ENCODE measurements around the gene SAMD11. TPM values are rescaled to one million over a fixed set of nuclear protein-coding genes. Genes with fewer than 3 reads are reported as not detected.
A peak's percentile ranks its signal among the peaks of the same experiment; 100 is the strongest.
"Not testable (repeated sequence)": the region's sequence is repeated elsewhere in the genome, so short reads cannot be mapped to it uniquely, and the experiment has no call there.

SAMD11 gene
- total RNA-seq, 2 donors from 2014 or later = 3.0 to 4.2 TPM

DNA sequence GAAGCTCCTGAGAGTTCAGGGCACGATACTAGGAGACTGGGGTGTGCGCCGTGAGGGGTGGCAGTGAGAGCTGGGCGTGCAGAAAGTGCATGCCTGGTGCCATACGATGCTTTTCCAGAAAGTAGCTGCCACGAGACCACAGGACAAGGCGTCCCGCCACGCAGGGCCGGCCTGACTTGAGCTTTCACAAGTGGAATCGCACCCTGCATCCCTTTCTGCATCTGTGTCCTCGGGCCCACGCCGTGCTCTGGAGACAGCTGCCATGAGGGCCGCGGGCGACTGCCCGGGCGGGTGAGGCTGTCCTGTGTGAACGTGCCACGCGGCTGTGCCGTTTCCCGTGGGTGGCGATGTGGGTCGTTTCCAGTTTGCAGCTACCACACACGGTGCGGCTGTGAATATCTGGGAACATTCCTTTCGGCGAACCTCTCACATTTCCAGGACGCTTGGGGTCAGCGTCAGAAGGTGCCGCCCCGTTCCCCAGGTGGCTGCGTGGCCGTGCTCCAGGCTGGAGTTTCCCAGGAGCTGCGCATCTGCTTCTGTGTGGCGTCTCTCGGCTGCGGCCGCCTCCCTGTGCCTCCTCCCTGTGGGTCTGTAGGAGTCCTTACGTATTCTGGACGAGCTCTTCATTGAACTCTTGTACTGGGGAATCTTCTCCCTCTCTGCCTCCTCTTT, 59.2 kb downstream of the SAMD11 start:
- intact Hi-C loops (cut with DNase I) = loop anchor here (5.0 to 10.0 kb wide), 2 partner anchors 79 to 312 kb away; no protein-coding TSS in a partner anchor
- H3K36me3 ChIP-seq = no peaks in the 10 kb centered on the region
- no peak overlapping the region for H3K4me3 ChIP-seq
- no peak for DNase-seq
- H3K4me1 ChIP-seq = no peaks in the 10 kb centered on the region
- TF ChIP-seq, protein P1, sequence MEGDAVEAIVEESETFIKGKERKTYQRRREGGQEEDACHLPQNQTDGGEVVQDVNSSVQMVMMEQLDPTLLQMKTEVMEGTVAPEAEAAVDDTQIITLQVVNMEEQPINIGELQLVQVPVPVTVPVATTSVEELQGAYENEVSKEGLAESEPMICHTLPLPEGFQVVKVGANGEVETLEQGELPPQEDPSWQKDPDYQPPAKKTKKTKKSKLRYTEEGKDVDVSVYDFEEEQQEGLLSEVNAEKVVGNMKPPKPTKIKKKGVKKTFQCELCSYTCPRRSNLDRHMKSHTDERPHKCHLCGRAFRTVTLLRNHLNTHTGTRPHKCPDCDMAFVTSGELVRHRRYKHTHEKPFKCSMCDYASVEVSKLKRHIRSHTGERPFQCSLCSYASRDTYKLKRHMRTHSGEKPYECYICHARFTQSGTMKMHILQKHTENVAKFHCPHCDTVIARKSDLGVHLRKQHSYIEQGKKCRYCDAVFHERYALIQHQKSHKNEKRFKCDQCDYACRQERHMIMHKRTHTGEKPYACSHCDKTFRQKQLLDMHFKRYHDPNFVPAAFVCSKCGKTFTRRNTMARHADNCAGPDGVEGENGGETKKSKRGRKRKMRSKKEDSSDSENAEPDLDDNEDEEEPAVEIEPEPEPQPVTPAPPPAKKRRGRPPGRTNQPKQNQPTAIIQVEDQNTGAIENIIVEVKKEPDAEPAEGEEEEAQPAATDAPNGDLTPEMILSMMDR (IDR thresholded peaks at IDR 0.05) = no peak
- peaks cover 7% of the 10 kb centered on the region for H3K27me3 ChIP-seq
- no peak overlapping the region for H3K9ac ChIP-seq (ENCODE audit: low read depth in 2 of 2, low read length in 2 of 2)
- H3K9me3 ChIP-seq = no peaks in the 10 kb centered on the region
- no peak overlapping the region for H3K27ac ChIP-seq

GRCh38 chr1:983798-984475, 60.2 kb downstream of the SAMD11 start:
- Histone ChIP-seq H3K9ac (ENCODE audit: low read depth in 2 of 2, low read length in 2 of 2) (no peak overlapping the region), H3K9me3 (no peaks in the 10 kb centered on the region), H3K27ac (no peak overlapping the region), H3K27me3 (peaks cover 7% of the 10 kb centered on the region), H3K4me3 (no peak overlapping the region), H3K4me1 (no peaks in the 10 kb centered on the region), H3K36me3 (no peaks in the 10 kb centered on the region)
- intact Hi-C loops (cut with DNase I) = loop anchor here (5.0 to 10.0 kb wide), 2 partner anchors 78 to 311 kb away; no protein-coding TSS in a partner anchor
- DNase-seq = peak; percentile 52
- TF ChIP-seq, protein P1 (IDR thresholded peaks at IDR 0.05) = peak; percentile 91

- intact Hi-C loops (cut with DNase I) = loop anchor here (5.0 to 10.0 kb wide), 2 partner anchors 78 to 310 kb away; no protein-coding TSS in a partner anchor
- Histone ChIP-seq H3K9ac (ENCODE audit: low read depth in 2 of 2, low read length in 2 of 2) (no peak overlapping the region), H3K27me3 (peaks cover 7% of the 10 kb centered on the region), H3K27ac (no peak overlapping the region), H3K36me3 (no peaks in the 10 kb centered on the region), H3K4me1 (no peaks in the 10 kb centered on the region), H3K4me3 (no peak overlapping the region), H3K9me3 (no peaks in the 10 kb centered on the region)
- TF ChIP-seq, protein P1 (IDR thresholded peaks at IDR 0.05) = no peak
- no peak for DNase-seq
These were observed 60.7 kb downstream of the SAMD11 start for GRCh38 chr1:984476-984814.

DNA sequence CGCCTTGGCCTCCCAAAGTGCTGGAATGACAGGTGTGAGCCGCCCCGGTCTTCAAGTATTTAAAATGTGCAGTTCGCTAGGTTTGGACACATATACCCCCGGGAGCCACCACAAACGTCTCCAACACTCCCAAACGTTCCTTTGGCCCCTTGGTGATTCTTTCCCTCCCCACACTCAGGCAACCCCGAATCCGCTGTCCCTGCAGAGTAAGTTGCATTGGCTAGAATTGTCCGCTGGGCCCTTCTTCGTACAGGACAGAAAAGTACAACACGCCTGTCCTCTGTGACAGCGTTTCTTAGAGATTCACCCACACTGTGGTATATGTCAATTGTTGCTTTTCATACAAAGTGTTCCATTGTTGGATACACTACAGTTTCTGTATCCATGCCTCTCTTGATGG, 61.4 kb downstream of the SAMD11 start:
- no peaks in the 10 kb centered on the region for H3K4me1 ChIP-seq
- H3K4me3 ChIP-seq = no peak overlapping the region
- TF ChIP-seq, protein P1 (IDR thresholded peaks at IDR 0.05) = no peak
- DNase-seq = no peak
- H3K27me3 ChIP-seq = peaks cover 7% of the 10 kb centered on the region
- H3K36me3 ChIP-seq = no peaks in the 10 kb centered on the region
- no peak overlapping the region for H3K27ac ChIP-seq
- intact Hi-C loops (cut with DNase I) = loop anchor here (10.0 kb wide), 1 partner anchor 310 kb away; no protein-coding TSS in a partner anchor
- no peak overlapping the region for H3K9ac ChIP-seq (ENCODE audit: low read depth in 2 of 2, low read length in 2 of 2)
- no peaks in the 10 kb centered on the region for H3K9me3 ChIP-seq

- H3K4me3 ChIP-seq; DNase-seq; H3K27me3 ChIP-seq; H3K36me3 ChIP-seq; H3K9ac ChIP-seq (ENCODE audit: low read depth in 2 of 2, low read length in 2 of 2); H3K27ac ChIP-seq; H3K4me1 ChIP-seq; H3K9me3 ChIP-seq: not testable (repeated sequence)
- intact Hi-C loops (cut with DNase I) = loop anchor here (10.0 kb wide), 1 partner anchor 307 kb away; no protein-coding TSS in a partner anchor
These were observed 64.3 kb downstream of the SAMD11 start for GRCh38 chr1:988061-988460.

GRCh38 chr1:991275-991674, 67.6 kb downstream of the SAMD11 start:
- H3K4me1 ChIP-seq; H3K9me3 ChIP-seq; H3K4me3 ChIP-seq; H3K27ac ChIP-seq; intact Hi-C loops (cut with DNase I); H3K36me3 ChIP-seq; H3K27me3 ChIP-seq; H3K9ac ChIP-seq (ENCODE audit: low read depth in 2 of 2, low read length in 2 of 2); DNase-seq: not testable (repeated sequence)
